UCSD-AML1 (cell line): ENCODE data around the gene SEZ6L.

Experiments used
- DNase-seq: peaks from one replicate; lab custom pipeline; 2025; ENCODE audit not compliant: unreplicated experiment; lab: John Stamatoyannopoulos, UW

SEZ6L gene

GRCh38 chr22:26292667-26292995, 123.4 kb downstream of the SEZ6L start:
- DNase-seq, result no peak

GRCh38 chr22:26295563-26296126, 126.4 kb downstream of the SEZ6L start:
- no peak for DNase-seq

GRCh38 chr22:26298605-26299310, 129.5 kb downstream of the SEZ6L start:
- DNase-seq, result no peak

- no peak for DNase-seq
Observed at GRCh38 chr22:26302726-26303125, 133.5 kb downstream of the SEZ6L start.

- no peak for DNase-seq
Observed at GRCh38 chr22:26303475-26303874, 134.2 kb downstream of the SEZ6L start.

- DNase-seq, result no peak
Observed at GRCh38 chr22:26304730-26305129, 135.5 kb downstream of the SEZ6L start.

GRCh38 chr22:26308467-26308866, 139.2 kb downstream of the SEZ6L start:
- no peak for DNase-seq

GRCh38 chr22:26310616-26311015, 141.4 kb downstream of the SEZ6L start:
- DNase-seq, result no peak

GRCh38 chr22:26313291-26313690, 144.0 kb downstream of the SEZ6L start:
- DNase-seq, result no peak

GRCh38 chr22:26314171-26314570, 144.9 kb downstream of the SEZ6L start:
- DNase-seq, result no peak

GRCh38 chr22:26314656-26315055, 145.4 kb downstream of the SEZ6L start:
- DNase-seq, result no peak

GRCh38 chr22:26316732-26317285, 147.5 kb downstream of the SEZ6L start:
- DNase-seq, result no peak

- no peak for DNase-seq
Observed at GRCh38 chr22:26318975-26319374, 149.7 kb downstream of the SEZ6L start.

GRCh38 chr22:26320447-26320846, 151.2 kb downstream of the SEZ6L start:
- no peak for DNase-seq

- DNase-seq, result no peak
Observed at GRCh38 chr22:26321469-26321913, 152.2 kb downstream of the SEZ6L start.

- no peak for DNase-seq
Observed at GRCh38 chr22:26322179-26322905, 153.1 kb downstream of the SEZ6L start.

GRCh38 chr22:26323013-26323412, 153.8 kb downstream of the SEZ6L start:
- no peak for DNase-seq

- no peak for DNase-seq
Observed at GRCh38 chr22:26324150-26324549, 154.9 kb downstream of the SEZ6L start.

GRCh38 chr22:26325641-26326040, 156.4 kb downstream of the SEZ6L start:
- no peak for DNase-seq

- no peak for DNase-seq
Observed at GRCh38 chr22:26326803-26327202, 157.5 kb downstream of the SEZ6L start.

GRCh38 chr22:26327306-26327705, 158.0 kb downstream of the SEZ6L start:
- DNase-seq, result no peak

GRCh38 chr22:26328221-26328620, 159.0 kb downstream of the SEZ6L start:
- no peak for DNase-seq
